Thoracic aorta (tissue), 2 donors: Measurements from ENCODE around the gene UBE2E2. TPM values are rescaled to one million over a fixed set of nuclear protein-coding genes. Genes with fewer than 3 reads are reported as not detected.
"Not testable (repeated sequence)": the region's sequence is repeated elsewhere in the genome, so short reads cannot be mapped to it uniquely, and the experiment has no call there.

ENCODE experiments used
- ATAC-seq: fragments of 150-250 bp; one replicate; pipeline ENCODE4 v1.8.0; 2017; ENCODE audit warnings: low read depth; ENCODE audit not compliant: insufficient number of reproducible peaks, low FRiP score
- DNase-seq: peaks from one replicate; pipeline ENCODE4 v3.0.0-alpha.2; 2020; ENCODE audit warnings: low spot score
- H3K27ac ChIP-seq, 2 donors: fragments of 200-600 bp; sonication (generic); 1 replicate in 1 of 2; 2 replicates in 1 of 2; pipeline ENCODE4 v1.5.1; 2016; ENCODE audit warnings: mild to moderate bottlenecking in 2 of 2, moderate library complexity in 2 of 2
- H3K27me3 ChIP-seq: fragments of 200-600 bp; sonication (generic); replicated peaks from 2 replicates; pipeline ENCODE4 v1.6.0; 2016; ENCODE audit warnings: mild to moderate bottlenecking; ENCODE audit not compliant: insufficient read depth
- H3K36me3 ChIP-seq: fragments of 200-600 bp; sonication (generic); one replicate; pipeline ENCODE4 v1.5.1; 2016
- H3K4me1 ChIP-seq, 2 donors: fragments of 200-600 bp; sonication (generic); 1 replicate in 1 of 2; 2 replicates in 1 of 2; pipeline versions ENCODE4 v1.5.1 to v1.6.0; 2016; ENCODE audit warnings: low read depth in 2 of 2, mild to moderate bottlenecking in 1 of 2; ENCODE audit not compliant: control insufficient read depth in 1 of 2
- H3K4me3 ChIP-seq: fragments of 200-600 bp; sonication (generic); 2 replicates; pipeline ENCODE4 v1.5.1; 2016; ENCODE audit warnings: mild to moderate bottlenecking
- H3K9me3 ChIP-seq: fragments of 200-600 bp; sonication (generic); 2 replicates; pipeline ENCODE4 v1.5.1; 2016
- CTCF ChIP-seq: fragments of 200-600 bp; sonication (generic); IDR thresholded peaks from one replicate; pipeline ENCODE4 v1.5.1; 2019; ENCODE audit warnings: antibody characterized with exemption
- total RNA-seq, 2 donors: library from RNA; depleted of rRNA; stranded (reverse); fragments of >200 nt; gene quantifications; one replicate each; pipeline versions ENCODE4 v1.1.0 to v1.2.3, GENCODE V29; 2016

The UBE2E2 gene
- total RNA-seq, 2 donors from 2014 or later = 30.3 to 44.0 TPM

GRCh38 chr3:23341147-23341838, 138.2 kb downstream of the UBE2E2 start:
- no peak overlapping the region for H3K27ac ChIP-seq
- H3K4me1 ChIP-seq = peaks cover 0 to 2% of the 10 kb centered on the region in 2 donors
- no peak for ATAC-seq

GRCh38 chr3:23342343-23342742, 139.2 kb downstream of the UBE2E2 start:
- Histone ChIP-seq H3K4me1 (peaks cover 0 to 2% of the 10 kb centered on the region in 2 donors), H3K9me3 (no peaks in the 10 kb centered on the region), H3K27me3 (no peaks in the 10 kb centered on the region), H3K36me3 (no peaks in the 10 kb centered on the region), H3K27ac (no peak overlapping the region), H3K4me3 (no peak overlapping the region)
- no peak for DNase-seq
- TF ChIP-seq CTCF = no peak
- ATAC-seq = no peak

More at GRCh38 chr3:23341147-23341838, 138.2 kb downstream of the UBE2E2 start:
- Histone ChIP-seq H3K9me3 (no peaks in the 10 kb centered on the region), H3K4me3 (no peak overlapping the region), H3K27me3 (no peaks in the 10 kb centered on the region), H3K36me3 (no peaks in the 10 kb centered on the region)
- DNase-seq = no peak
- no peak for TF ChIP-seq CTCF

- TF ChIP-seq CTCF = no peak
- ATAC-seq (no peak), DNase-seq (no peak)
Measured at GRCh38 chr3:23343509-23343908, 140.4 kb downstream of the UBE2E2 start.

GRCh38 chr3:23344886-23345285, 141.8 kb downstream of the UBE2E2 start:
- no peak for ATAC-seq
- Histone ChIP-seq H3K27me3 (no peaks in the 10 kb centered on the region), H3K4me3 (no peak overlapping the region), H3K36me3 (no peaks in the 10 kb centered on the region), H3K27ac (no peak overlapping the region), H3K4me1 (peaks cover 0 to 2% of the 10 kb centered on the region in 2 donors), H3K9me3 (no peaks in the 10 kb centered on the region)
- no peak for TF ChIP-seq CTCF
- DNase-seq = no peak

More at GRCh38 chr3:23343509-23343908, 140.4 kb downstream of the UBE2E2 start:
- H3K9me3 ChIP-seq = no peaks in the 10 kb centered on the region
- H3K27ac ChIP-seq = no peak overlapping the region
- no peaks in the 10 kb centered on the region for H3K36me3 ChIP-seq
- peaks cover 0 to 2% of the 10 kb centered on the region in 2 donors for H3K4me1 ChIP-seq
- no peaks in the 10 kb centered on the region for H3K27me3 ChIP-seq
- H3K4me3 ChIP-seq = no peak overlapping the region

GRCh38 chr3:23349444-23349843, 146.3 kb downstream of the UBE2E2 start:
- not testable (repeated sequence) for H3K4me1 ChIP-seq, H3K9me3 ChIP-seq, DNase-seq, H3K27me3 ChIP-seq, H3K4me3 ChIP-seq, ATAC-seq, H3K36me3 ChIP-seq, H3K27ac ChIP-seq

- TF ChIP-seq CTCF = no peak
- no peaks in the 10 kb centered on the region for H3K4me1 ChIP-seq
- no peaks in the 10 kb centered on the region for H3K9me3 ChIP-seq
- no peaks in the 10 kb centered on the region for H3K27me3 ChIP-seq
- ATAC-seq = no peak
- DNase-seq = no peak
- no peak overlapping the region for H3K27ac ChIP-seq
- H3K36me3 ChIP-seq = no peaks in the 10 kb centered on the region
- H3K4me3 ChIP-seq = no peak overlapping the region
Measured at GRCh38 chr3:23356169-23356568, 153.0 kb downstream of the UBE2E2 start.
